GM23338 (cell line): Measurements from ENCODE around the gene HIGD2B. TPM values are rescaled to one million over a fixed set of nuclear protein-coding genes. Genes with fewer than 3 reads are reported as not detected.
"Not testable (repeated sequence)": the region's sequence is repeated elsewhere in the genome, so short reads cannot be mapped to it uniquely, and the experiment has no call there.

ENCODE experiments used
- ATAC-seq: fragments of 200-7000 bp; cut with Tn5 transposase; 3 replicates; pipeline ENCODE4 v1.9.1; 2020
- DNase-seq: peaks from one replicate; pipeline ENCODE4 v3.0.0-alpha.2; 2015; ENCODE audit warnings: low spot score
- H2AFZ ChIP-seq: fragments of 200-600 bp; sonication (generic); 2 replicates; pipeline ENCODE4 v1.8.0; 2016; ENCODE audit warnings: antibody characterized with exemption, mild to moderate bottlenecking, moderate library complexity
- H3F3A ChIP-seq: fragments of 200-600 bp; sonication (generic); replicated peaks from 2 replicates; pipeline ENCODE4 v1.8.0; 2017; ENCODE audit warnings: antibody characterized with exemption, mixed run types, low read depth
- H3K27ac ChIP-seq: fragments of 200-600 bp; sonication (generic); 2 replicates; pipeline ENCODE4 v1.6.1; 2016; ENCODE audit warnings: low read depth
- H3K27me3 ChIP-seq: fragments of 200-600 bp; sonication (generic); 2 replicates; pipeline ENCODE4 v1.8.0; 2016; ENCODE audit warnings: mild to moderate bottlenecking, mixed run types, moderate library complexity; ENCODE audit not compliant: insufficient read depth
- H3K36me3 ChIP-seq: fragments of 200-600 bp; sonication (generic); 2 replicates; pipeline ENCODE4 v1.8.0; 2016; ENCODE audit warnings: mild to moderate bottlenecking; ENCODE audit not compliant: insufficient read depth
- H3K4me1 ChIP-seq: fragments of 200-600 bp; sonication (generic); 2 replicates; pipeline ENCODE4 v1.8.0; 2016; ENCODE audit warnings: mild to moderate bottlenecking, moderate library complexity; ENCODE audit not compliant: insufficient read depth
- H3K4me2 ChIP-seq: fragments of 200-600 bp; sonication (generic); 2 replicates; pipeline ENCODE4 v1.7.1; 2017; ENCODE audit warnings: mixed run types
- H3K4me3 ChIP-seq: fragments of 200-600 bp; sonication (generic); 2 replicates; pipeline ENCODE4 v1.6.1; 2016; ENCODE audit warnings: mixed run types
- H3K79me2 ChIP-seq: fragments of 200-600 bp; sonication (generic); replicated peaks from 2 replicates; pipeline ENCODE4 v1.8.0; 2017; ENCODE audit warnings: mild to moderate bottlenecking; ENCODE audit not compliant: insufficient read depth
- H3K9me2 ChIP-seq: fragments of 200-600 bp; sonication (generic); 2 replicates; pipeline ENCODE4 v1.8.0; 2017; ENCODE audit not compliant: insufficient read depth
- H4K20me1 ChIP-seq: fragments of 200-600 bp; sonication (generic); replicated peaks from 2 replicates; pipeline ENCODE4 v1.8.0; 2017; ENCODE audit warnings: mild to moderate bottlenecking; ENCODE audit not compliant: insufficient read depth
- H3K27ac Mint-ChIP-seq: 2 replicates; pipeline ENCODE4 v1.8.0; 2020; ENCODE audit warnings: inconsistent platforms, mild to moderate bottlenecking, moderate library complexity, mixed read lengths
- H3K27me3 Mint-ChIP-seq: 3 replicates; pipeline ENCODE4 v1.8.0; 2022; ENCODE audit warnings: low read depth, mild to moderate bottlenecking, moderate library complexity, mixed read lengths, inconsistent platforms; ENCODE audit not compliant: insufficient read depth, poor library complexity
- H3K36me3 Mint-ChIP-seq: 3 replicates; pipeline ENCODE4 v1.8.0; 2021; ENCODE audit warnings: low read depth, mild to moderate bottlenecking, inconsistent platforms, moderate library complexity, mixed read lengths
- H3K4me1 Mint-ChIP-seq: 3 replicates; pipeline ENCODE4 v1.8.0; 2020; ENCODE audit warnings: mild to moderate bottlenecking, inconsistent platforms, mixed read lengths
- H3K4me3 Mint-ChIP-seq: 3 replicates; pipeline ENCODE4 v1.8.0; 2021; ENCODE audit warnings: moderate library complexity, mild to moderate bottlenecking, inconsistent platforms, mixed read lengths
- H3K9me3 Mint-ChIP-seq: 3 replicates; pipeline ENCODE4 v1.8.0; 2020; ENCODE audit warnings: moderate library complexity, mild to moderate bottlenecking, inconsistent platforms, mixed read lengths
- EZH2 ChIP-seq: fragments of 200-600 bp; sonication (generic); IDR thresholded peaks from one replicate; pipeline ENCODE4 v1.8.0; 2017; ENCODE audit warnings: antibody characterized with exemption, mild to moderate bottlenecking, low read depth; ENCODE audit not compliant: unreplicated experiment
- EZH2phosphoT487 ChIP-seq: fragments of 200-600 bp; sonication (generic); IDR thresholded peaks from one replicate; pipeline ENCODE4 v1.8.1; 2018; ENCODE audit warnings: antibody characterized with exemption; ENCODE audit not compliant: unreplicated experiment
- JUNB ChIP-seq: IDR thresholded peaks from one replicate; pipeline ENCODE4 v1.6.1; 2016; ENCODE audit warnings: antibody characterized with exemption; ENCODE audit not compliant: unreplicated experiment
- POLR2AphosphoS5 ChIP-seq: IDR thresholded peaks from 2 replicates; pipeline ENCODE4 v1.6.1; 2016; ENCODE audit warnings: antibody characterized with exemption, low read depth
- STAT1 ChIP-seq: IDR thresholded peaks from one replicate; pipeline ENCODE4 v1.6.1; 2016; ENCODE audit warnings: antibody characterized with exemption; ENCODE audit not compliant: unreplicated experiment
- ZNF114 ChIP-seq: fragments of 250-450 bp; sonication (Bioruptor Pico); IDR thresholded peaks from 2 replicates; pipeline ENCODE4 v1.5.0; 2020; ENCODE audit warnings: mild to moderate bottlenecking, moderate library complexity
- polyA plus RNA-seq: library from polyadenylated mRNA; unstranded; fragments of >200 nt; fragmentation: Nextera tagmentation; extraction: Ambion mirVana; gene quantifications from 2 replicates; pipeline ENCODE4 v1.2.1, GENCODE V29; 2016
- total RNA-seq: library from RNA; depleted of rRNA; stranded (reverse); fragments of >200 nt; shearing (Covaris generic); gene quantifications from 2 replicates; pipeline ENCODE4 v1.2.3, GENCODE V29; 2014
- TF ChIP-seq, protein P1 (sequence below): fragments of 250-450 bp; sonication (Bioruptor Pico); IDR thresholded peaks from 2 replicates; pipeline ENCODE4 v1.5.0; 2020; ENCODE audit warnings: mild to moderate bottlenecking, moderate library complexity
- TF ChIP-seq, protein P2 (sequence below), 2 experiments: fragments of 200-600 bp in 1 of 2; sonication (generic) in 1 of 2; conservative IDR thresholded peaks; 2 replicates each; pipeline versions ENCODE4 v1.5.1 to v1.6.1; 2016 to 2017; ENCODE audit warnings: antibody characterized with exemption in 2 of 2, low read depth in 2 of 2, mild to moderate bottlenecking in 2 of 2, moderate library complexity in 1 of 2
- TF ChIP-seq, protein P3 (sequence below): IDR thresholded peaks from one replicate; pipeline ENCODE4 v1.6.1; 2018; ENCODE audit warnings: antibody characterized with exemption; ENCODE audit not compliant: unreplicated experiment

The HIGD2B gene
- total and polyA plus RNA-seq, 2 experiments from 2014 or later: not detected

DNA sequence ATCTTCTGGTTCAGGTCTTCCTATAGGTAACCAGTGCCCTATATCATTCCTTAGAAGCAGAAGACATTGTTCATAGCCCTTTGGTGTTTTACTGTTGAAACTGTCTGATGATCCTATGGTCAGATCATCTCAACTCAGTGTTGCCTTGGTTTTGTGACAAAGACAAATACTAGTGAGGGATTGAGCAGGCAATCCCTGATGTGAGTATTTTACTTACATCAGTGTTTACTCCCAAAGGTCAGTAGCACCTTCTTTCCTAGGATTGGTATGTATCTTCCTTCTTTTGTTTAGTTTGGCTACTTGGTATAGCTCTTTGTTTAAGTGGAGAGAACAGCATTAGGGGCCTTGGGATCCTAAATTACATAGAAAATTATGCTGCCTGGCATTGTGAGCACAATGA is 41.2 kb upstream of the HIGD2B start (continued):
- TF ChIP-seq EZH2phosphoT487: no peak
- no peak for TF ChIP-seq STAT1
- no peak for TF ChIP-seq EZH2

DNA sequence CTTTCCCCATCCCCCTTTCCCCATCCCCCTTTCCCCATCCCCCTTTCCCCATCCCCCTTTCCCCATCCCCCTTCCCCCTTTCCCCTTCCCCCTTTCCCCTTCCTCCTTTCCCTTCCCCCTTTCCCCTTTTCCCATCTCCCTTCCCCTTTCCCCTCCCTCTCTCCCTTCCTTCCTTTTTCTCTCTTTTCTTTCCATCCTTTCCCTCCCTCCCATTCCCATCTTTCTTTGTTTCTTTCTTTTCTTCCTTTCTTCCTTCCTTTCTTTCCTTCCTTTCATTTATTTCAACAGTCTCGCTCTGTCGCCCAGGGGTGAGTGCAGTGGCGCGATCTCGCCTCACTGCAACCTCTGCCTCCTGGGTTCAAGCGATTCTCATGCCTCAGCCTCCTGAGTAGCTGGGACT is 39.9 kb upstream of the HIGD2B start:
- not testable (repeated sequence) for H3K36me3 ChIP-seq, H3K27ac Mint-ChIP-seq, H4K20me1 ChIP-seq, H3K9me2 ChIP-seq, DNase-seq, H3K27me3 Mint-ChIP-seq, H3K4me3 ChIP-seq, H3K4me1 Mint-ChIP-seq, H3K4me3 Mint-ChIP-seq, H3K9me3 Mint-ChIP-seq, ATAC-seq, H3F3A ChIP-seq, H3K27me3 ChIP-seq, H3K27ac ChIP-seq, H3K79me2 ChIP-seq, H3K4me2 ChIP-seq, H2AFZ ChIP-seq
- H3K36me3 Mint-ChIP-seq: peaks cover 24% of the 10 kb centered on the region; the same call in 2 of the 3 replicates
- H3K4me1 ChIP-seq: peaks cover 13% of the 10 kb centered on the region

DNA sequence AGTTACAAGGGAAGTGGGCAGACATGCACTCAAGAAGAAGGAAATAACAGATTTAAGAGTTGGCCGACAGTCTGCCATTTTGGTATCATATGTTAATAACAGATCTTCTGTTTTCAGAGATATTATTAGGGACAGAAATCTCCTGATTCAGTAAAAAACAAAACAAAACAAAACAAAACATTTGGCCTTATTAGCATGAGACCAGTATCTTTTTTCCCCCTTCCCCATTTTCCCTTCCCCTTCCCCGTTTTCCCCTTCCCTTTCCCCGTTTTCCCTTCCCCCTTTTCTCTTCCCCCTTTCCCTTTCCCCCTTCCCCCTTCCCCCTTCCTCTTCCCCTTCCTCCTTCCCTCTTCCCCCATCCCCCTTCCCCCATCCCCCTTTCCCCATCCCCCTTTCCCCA is 39.5 kb upstream of the HIGD2B start:
- Histone ChIP-seq H3K4me3 (no peak overlapping the region), H2AFZ (no peak overlapping the region), H3K36me3 (peaks cover 5% of the 10 kb centered on the region; the same call in 1 of the 2 replicates), H3K4me2 (no peak overlapping the region), H3K9me2 (no peaks in the 10 kb centered on the region), H3K27ac (no peak overlapping the region), H3K79me2 (no peaks in the 10 kb centered on the region), H3F3A (no peaks in the 10 kb centered on the region), H3K4me1 (peaks cover 13% of the 10 kb centered on the region), H3K27me3 (no peaks in the 10 kb centered on the region), H4K20me1 (no peaks in the 10 kb centered on the region)
- H3K4me1 Mint-ChIP-seq: peaks cover 9% of the 10 kb centered on the region
- no peaks in the 10 kb centered on the region; the same call in 2 of the 3 replicates for H3K9me3 Mint-ChIP-seq
- H3K27ac Mint-ChIP-seq: no peak overlapping the region
- no peak overlapping the region for H3K4me3 Mint-ChIP-seq
- peaks cover 2% of the 10 kb centered on the region for H3K27me3 Mint-ChIP-seq
- DNase-seq (no peak), ATAC-seq (no peak)
- peaks cover 24% of the 10 kb centered on the region; the same call in 2 of the 3 replicates for H3K36me3 Mint-ChIP-seq
- no peak for TF ChIP-seq ZNF114 (CRISPR knock-in tag)
- TF ChIP-seq STAT1: no peak
- TF ChIP-seq, protein P1, sequence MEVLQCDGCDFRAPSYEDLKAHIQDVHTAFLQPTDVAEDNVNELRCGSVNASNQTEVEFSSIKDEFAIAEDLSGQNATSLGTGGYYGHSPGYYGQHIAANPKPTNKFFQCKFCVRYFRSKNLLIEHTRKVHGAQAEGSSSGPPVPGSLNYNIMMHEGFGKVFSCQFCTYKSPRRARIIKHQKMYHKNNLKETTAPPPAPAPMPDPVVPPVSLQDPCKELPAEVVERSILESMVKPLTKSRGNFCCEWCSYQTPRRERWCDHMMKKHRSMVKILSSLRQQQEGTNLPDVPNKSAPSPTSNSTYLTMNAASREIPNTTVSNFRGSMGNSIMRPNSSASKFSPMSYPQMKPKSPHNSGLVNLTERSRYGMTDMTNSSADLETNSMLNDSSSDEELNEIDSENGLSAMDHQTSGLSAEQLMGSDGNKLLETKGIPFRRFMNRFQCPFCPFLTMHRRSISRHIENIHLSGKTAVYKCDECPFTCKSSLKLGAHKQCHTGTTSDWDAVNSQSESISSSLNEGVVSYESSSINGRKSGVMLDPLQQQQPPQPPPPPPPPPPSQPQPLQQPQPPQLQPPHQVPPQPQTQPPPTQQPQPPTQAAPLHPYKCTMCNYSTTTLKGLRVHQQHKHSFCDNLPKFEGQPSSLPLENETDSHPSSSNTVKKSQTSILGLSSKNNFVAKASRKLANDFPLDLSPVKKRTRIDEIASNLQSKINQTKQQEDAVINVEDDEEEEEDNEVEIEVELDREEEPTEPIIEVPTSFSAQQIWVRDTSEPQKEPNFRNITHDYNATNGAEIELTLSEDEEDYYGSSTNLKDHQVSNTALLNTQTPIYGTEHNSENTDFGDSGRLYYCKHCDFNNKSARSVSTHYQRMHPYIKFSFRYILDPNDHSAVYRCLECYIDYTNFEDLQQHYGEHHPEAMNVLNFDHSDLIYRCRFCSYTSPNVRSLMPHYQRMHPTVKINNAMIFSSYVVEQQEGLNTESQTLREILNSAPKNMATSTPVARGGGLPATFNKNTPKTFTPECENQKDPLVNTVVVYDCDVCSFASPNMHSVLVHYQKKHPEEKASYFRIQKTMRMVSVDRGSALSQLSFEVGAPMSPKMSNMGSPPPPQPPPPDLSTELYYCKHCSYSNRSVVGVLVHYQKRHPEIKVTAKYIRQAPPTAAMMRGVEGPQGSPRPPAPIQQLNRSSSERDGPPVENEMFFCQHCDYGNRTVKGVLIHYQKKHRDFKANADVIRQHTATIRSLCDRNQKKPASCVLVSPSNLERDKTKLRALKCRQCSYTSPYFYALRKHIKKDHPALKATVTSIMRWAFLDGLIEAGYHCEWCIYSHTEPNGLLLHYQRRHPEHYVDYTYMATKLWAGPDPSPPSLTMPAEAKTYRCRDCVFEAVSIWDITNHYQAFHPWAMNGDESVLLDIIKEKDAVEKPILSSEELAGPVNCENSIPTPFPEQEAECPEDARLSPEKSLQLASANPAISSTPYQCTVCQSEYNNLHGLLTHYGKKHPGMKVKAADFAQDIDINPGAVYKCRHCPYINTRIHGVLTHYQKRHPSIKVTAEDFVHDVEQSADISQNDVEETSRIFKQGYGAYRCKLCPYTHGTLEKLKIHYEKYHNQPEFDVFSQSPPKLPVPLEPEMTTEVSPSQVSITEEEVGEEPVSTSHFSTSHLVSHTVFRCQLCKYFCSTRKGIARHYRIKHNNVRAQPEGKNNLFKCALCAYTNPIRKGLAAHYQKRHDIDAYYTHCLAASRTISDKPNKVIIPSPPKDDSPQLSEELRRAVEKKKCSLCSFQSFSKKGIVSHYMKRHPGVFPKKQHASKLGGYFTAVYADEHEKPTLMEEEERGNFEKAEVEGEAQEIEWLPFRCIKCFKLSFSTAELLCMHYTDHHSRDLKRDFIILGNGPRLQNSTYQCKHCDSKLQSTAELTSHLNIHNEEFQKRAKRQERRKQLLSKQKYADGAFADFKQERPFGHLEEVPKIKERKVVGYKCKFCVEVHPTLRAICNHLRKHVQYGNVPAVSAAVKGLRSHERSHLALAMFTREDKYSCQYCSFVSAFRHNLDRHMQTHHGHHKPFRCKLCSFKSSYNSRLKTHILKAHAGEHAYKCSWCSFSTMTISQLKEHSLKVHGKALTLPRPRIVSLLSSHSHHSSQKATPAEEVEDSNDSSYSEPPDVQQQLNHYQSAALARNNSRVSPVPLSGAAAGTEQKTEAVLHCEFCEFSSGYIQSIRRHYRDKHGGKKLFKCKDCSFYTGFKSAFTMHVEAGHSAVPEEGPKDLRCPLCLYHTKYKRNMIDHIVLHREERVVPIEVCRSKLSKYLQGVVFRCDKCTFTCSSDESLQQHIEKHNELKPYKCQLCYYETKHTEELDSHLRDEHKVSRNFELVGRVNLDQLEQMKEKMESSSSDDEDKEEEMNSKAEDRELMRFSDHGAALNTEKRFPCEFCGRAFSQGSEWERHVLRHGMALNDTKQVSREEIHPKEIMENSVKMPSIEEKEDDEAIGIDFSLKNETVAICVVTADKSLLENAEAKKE (CRISPR knock-in tag): no peak
- TF ChIP-seq, protein P2, sequence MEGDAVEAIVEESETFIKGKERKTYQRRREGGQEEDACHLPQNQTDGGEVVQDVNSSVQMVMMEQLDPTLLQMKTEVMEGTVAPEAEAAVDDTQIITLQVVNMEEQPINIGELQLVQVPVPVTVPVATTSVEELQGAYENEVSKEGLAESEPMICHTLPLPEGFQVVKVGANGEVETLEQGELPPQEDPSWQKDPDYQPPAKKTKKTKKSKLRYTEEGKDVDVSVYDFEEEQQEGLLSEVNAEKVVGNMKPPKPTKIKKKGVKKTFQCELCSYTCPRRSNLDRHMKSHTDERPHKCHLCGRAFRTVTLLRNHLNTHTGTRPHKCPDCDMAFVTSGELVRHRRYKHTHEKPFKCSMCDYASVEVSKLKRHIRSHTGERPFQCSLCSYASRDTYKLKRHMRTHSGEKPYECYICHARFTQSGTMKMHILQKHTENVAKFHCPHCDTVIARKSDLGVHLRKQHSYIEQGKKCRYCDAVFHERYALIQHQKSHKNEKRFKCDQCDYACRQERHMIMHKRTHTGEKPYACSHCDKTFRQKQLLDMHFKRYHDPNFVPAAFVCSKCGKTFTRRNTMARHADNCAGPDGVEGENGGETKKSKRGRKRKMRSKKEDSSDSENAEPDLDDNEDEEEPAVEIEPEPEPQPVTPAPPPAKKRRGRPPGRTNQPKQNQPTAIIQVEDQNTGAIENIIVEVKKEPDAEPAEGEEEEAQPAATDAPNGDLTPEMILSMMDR (conservative IDR thresholded peaks at IDR 0.05; ENCODE audit: low read depth in 2 of 2): no peak
- TF ChIP-seq, protein P3, sequence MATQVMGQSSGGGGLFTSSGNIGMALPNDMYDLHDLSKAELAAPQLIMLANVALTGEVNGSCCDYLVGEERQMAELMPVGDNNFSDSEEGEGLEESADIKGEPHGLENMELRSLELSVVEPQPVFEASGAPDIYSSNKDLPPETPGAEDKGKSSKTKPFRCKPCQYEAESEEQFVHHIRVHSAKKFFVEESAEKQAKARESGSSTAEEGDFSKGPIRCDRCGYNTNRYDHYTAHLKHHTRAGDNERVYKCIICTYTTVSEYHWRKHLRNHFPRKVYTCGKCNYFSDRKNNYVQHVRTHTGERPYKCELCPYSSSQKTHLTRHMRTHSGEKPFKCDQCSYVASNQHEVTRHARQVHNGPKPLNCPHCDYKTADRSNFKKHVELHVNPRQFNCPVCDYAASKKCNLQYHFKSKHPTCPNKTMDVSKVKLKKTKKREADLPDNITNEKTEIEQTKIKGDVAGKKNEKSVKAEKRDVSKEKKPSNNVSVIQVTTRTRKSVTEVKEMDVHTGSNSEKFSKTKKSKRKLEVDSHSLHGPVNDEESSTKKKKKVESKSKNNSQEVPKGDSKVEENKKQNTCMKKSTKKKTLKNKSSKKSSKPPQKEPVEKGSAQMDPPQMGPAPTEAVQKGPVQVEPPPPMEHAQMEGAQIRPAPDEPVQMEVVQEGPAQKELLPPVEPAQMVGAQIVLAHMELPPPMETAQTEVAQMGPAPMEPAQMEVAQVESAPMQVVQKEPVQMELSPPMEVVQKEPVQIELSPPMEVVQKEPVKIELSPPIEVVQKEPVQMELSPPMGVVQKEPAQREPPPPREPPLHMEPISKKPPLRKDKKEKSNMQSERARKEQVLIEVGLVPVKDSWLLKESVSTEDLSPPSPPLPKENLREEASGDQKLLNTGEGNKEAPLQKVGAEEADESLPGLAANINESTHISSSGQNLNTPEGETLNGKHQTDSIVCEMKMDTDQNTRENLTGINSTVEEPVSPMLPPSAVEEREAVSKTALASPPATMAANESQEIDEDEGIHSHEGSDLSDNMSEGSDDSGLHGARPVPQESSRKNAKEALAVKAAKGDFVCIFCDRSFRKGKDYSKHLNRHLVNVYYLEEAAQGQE: no peak
- no peak for TF ChIP-seq EZH2
- no peak for TF ChIP-seq POLR2AphosphoS5
- TF ChIP-seq JUNB: no peak
